ENCODE data around the gene MAD1L1. TPM values are rescaled to one million over a fixed set of nuclear protein-coding genes. Genes with fewer than 3 reads are reported as not detected.

Gene MAD1L1
- total and polyA plus RNA-seq, 2 of the 13 experiments (the other 11 are each of a cell fraction or from before 2014, with no cell fraction given) = 17.4 to 64.7 TPM

GRCh38 chr7:2229467-2229866 lies 3.3 kb downstream of the MAD1L1 start:
- Histone ChIP-seq H3K27me3 (ENCODE audit: control insufficient read depth in 1 of 2, insufficient read depth in 2 of 2, low read length in 2 of 2) (no peaks in the 10 kb centered on the region), H3K9me3 (ENCODE audit: low read length) (no peaks in the 10 kb centered on the region), H3K36me3 (replicated peaks in 1 of 2; ENCODE audit: control insufficient read depth in 1 of 2, insufficient read depth in 2 of 2, low read length in 2 of 2) (peaks cover 19 to 65% of the 10 kb centered on the region in 2 experiments), H3K4me1 (ENCODE audit: insufficient read depth, low read length) (peaks cover 32% of the 10 kb centered on the region), H3K4me3 (replicated peaks in 1 of 3; ENCODE audit: insufficient read depth in 1 of 3, low read depth in 2 of 3, low read length in 3 of 3) (no peak overlapping the region), H3K79me2 (ENCODE audit: insufficient read depth, low read length) (peaks cover 62% of the 10 kb centered on the region), H3K27ac (ENCODE audit: extremely low read length, insufficient read depth, low read length) (no peak overlapping the region), H4K20me1 (ENCODE audit: insufficient read depth, low read length) (peaks cover 3% of the 10 kb centered on the region; the same call in 1 of the 2 replicates), H2AFZ (ENCODE audit: low read length) (no peak overlapping the region), H3K9ac (ENCODE audit: insufficient read depth, low read depth, low read length) (no peak overlapping the region), H3K4me2 (ENCODE audit: low read depth, low read length) (no peak overlapping the region)
- POLR2A ChIA-PET = no interaction called here
- BruUV-seq (replicated peaks) = no TSS peak
- FAIRE-seq (no peak), DNase-seq (ENCODE audit: low spot score) (no peak), ATAC-seq (no peak)
- TF ChIP-seq ZNF354B (CRISPR knock-in tag; IDR thresholded peaks at IDR 0.05) (no peak), TERF1 (CRISPR knock-in tag; IDR thresholded peaks at IDR 0.05) (no peak)
- WGBS (ENCODE audit: low lambda C conversion rate) = 98% methylated on average over 6 of the region's 7 CpGs
- intact Hi-C loops (cut with micrococcal nuclease; ENCODE audit: unreplicated experiment) = no loop called here
- in situ Hi-C loops (cut with HindIII; ENCODE audit: extremely low pct_ligation_motif_present, low pct_unique_long_range_greater_than_20kb) = no loop called here
- CTCF ChIA-PET (ENCODE audit: low intra/inter-chr PET ratio, low total read pairs) = no interaction called here

DNA sequence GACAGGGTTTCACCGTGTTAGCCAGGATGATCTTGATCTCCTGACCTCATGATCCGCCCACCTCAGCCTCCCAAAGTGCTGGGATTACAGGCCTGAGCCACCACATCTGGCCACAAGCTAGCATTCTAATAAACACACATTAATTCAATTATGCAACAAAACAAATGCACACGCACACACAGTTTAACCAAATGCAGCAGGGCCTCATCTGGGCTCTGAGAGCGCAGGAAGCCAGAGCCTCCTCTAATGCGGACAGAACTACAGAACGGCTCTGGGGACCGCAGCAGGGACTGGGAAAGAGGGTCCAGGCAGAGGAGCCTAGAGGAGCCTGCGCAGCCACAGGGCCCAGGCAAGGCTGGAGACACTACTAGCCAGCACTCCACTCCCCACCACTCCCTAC lies 3.8 kb downstream of the MAD1L1 start:
- H2AFZ ChIP-seq (ENCODE audit: low read length) = no peak overlapping the region
- H3K9ac ChIP-seq (ENCODE audit: insufficient read depth, low read depth, low read length) = no peak overlapping the region
- POLR2A ChIA-PET = no interaction called here
- H3K4me2 ChIP-seq (ENCODE audit: low read depth, low read length) = no peak overlapping the region
- H3K4me3 ChIP-seq (replicated peaks in 1 of 3; ENCODE audit: insufficient read depth in 1 of 3, low read depth in 2 of 3, low read length in 3 of 3) = no peak overlapping the region
- DNase-seq (ENCODE audit: low spot score) (no peak), ATAC-seq (no peak), FAIRE-seq (no peak)
- H3K27me3 ChIP-seq (ENCODE audit: control insufficient read depth in 1 of 2, insufficient read depth in 2 of 2, low read length in 2 of 2) = no peaks in the 10 kb centered on the region
- no peak overlapping the region for H3K27ac ChIP-seq (ENCODE audit: extremely low read length, insufficient read depth, low read length)
- peaks cover 23 to 66% of the 10 kb centered on the region in 2 experiments for H3K36me3 ChIP-seq (replicated peaks in 1 of 2; ENCODE audit: control insufficient read depth in 1 of 2, insufficient read depth in 2 of 2, low read length in 2 of 2)
- CTCF ChIA-PET (ENCODE audit: low intra/inter-chr PET ratio, low total read pairs) = no interaction called here
- in situ Hi-C loops (cut with HindIII; ENCODE audit: extremely low pct_ligation_motif_present, low pct_unique_long_range_greater_than_20kb) (no loop called here), intact Hi-C loops (cut with micrococcal nuclease; ENCODE audit: unreplicated experiment) (no loop called here)
- H3K9me3 ChIP-seq (ENCODE audit: low read length) = no peaks in the 10 kb centered on the region
- peaks cover 32% of the 10 kb centered on the region for H3K4me1 ChIP-seq (ENCODE audit: insufficient read depth, low read length)
- WGBS (ENCODE audit: low lambda C conversion rate) = 89% methylated on average over 8 of the region's 8 CpGs
- BruUV-seq (replicated peaks) = no TSS peak
- peaks cover 3% of the 10 kb centered on the region; the same call in 1 of the 2 replicates for H4K20me1 ChIP-seq (ENCODE audit: insufficient read depth, low read length)
- H3K79me2 ChIP-seq (ENCODE audit: insufficient read depth, low read length) = peaks cover 65% of the 10 kb centered on the region
- TF ChIP-seq ZNF784 (CRISPR knock-in tag; IDR thresholded peaks at IDR 0.05; ENCODE audit: borderline replicate concordance) = no peak
- TF ChIP-seq TEAD2 (CRISPR knock-in tag; IDR thresholded peaks at IDR 0.05) = no peak
- no peak for TF ChIP-seq ZNF496 (CRISPR knock-in tag; IDR thresholded peaks at IDR 0.05; ENCODE audit: insufficient replicate concordance)
- no peak for TF ChIP-seq HNRNPK (IDR thresholded peaks at IDR 0.05; ENCODE audit: low read depth, low read length, poor library complexity, severe bottlenecking)
- no peak for TF ChIP-seq MBNL3 (CRISPR knock-in tag; conservative IDR thresholded peaks at IDR 0.05)
- TF ChIP-seq ZNF598 (CRISPR knock-in tag; IDR thresholded peaks at IDR 0.05; ENCODE audit: borderline replicate concordance) = no peak
- no peak for TF ChIP-seq TARDBP (CRISPR knock-in tag; IDR thresholded peaks at IDR 0.05)
- no peak for TF ChIP-seq REST (IDR thresholded peaks at IDR 0.05; ENCODE audit: borderline replicate concordance in 1 of 2, low read depth in 1 of 2, low read length in 2 of 2)
- no peak for TF ChIP-seq ZBTB7B (CRISPR knock-in tag; IDR thresholded peaks at IDR 0.05)
- TF ChIP-seq, protein P1, sequence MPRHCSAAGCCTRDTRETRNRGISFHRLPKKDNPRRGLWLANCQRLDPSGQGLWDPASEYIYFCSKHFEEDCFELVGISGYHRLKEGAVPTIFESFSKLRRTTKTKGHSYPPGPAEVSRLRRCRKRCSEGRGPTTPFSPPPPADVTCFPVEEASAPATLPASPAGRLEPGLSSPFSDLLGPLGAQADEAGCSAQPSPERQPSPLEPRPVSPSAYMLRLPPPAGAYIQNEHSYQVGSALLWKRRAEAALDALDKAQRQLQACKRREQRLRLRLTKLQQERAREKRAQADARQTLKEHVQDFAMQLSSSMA (CRISPR knock-in tag; IDR thresholded peaks at IDR 0.05) = no peak

All from HepG2 (cell line).